Mucosa of rectum (tissue), 2 donors: ENCODE results near the gene XYLT1.

Experiments
- H3K27ac ChIP-seq, 2 donors: one replicate each; pipeline ENCODE4 v1.7.0; 2013; ENCODE audit warnings: inconsistent platforms in 2 of 2, low read depth in 2 of 2, low read length in 2 of 2
- H3K27me3 ChIP-seq, 2 donors: one replicate each; pipeline ENCODE4 v1.7.0; 2013; ENCODE audit warnings: low read length in 2 of 2; ENCODE audit not compliant: control insufficient read depth in 2 of 2, insufficient read depth in 2 of 2
- H3K36me3 ChIP-seq, 2 donors: one replicate each; pipeline ENCODE4 v1.7.0; 2013; ENCODE audit warnings: low read length in 2 of 2; ENCODE audit not compliant: control insufficient read depth in 2 of 2, insufficient read depth in 2 of 2
- H3K4me1 ChIP-seq, 2 donors: one replicate each; pipeline ENCODE4 v1.7.0; 2013; ENCODE audit warnings: low read length in 2 of 2, mild to moderate bottlenecking in 1 of 2; ENCODE audit not compliant: control insufficient read depth in 2 of 2, insufficient read depth in 2 of 2
- H3K4me3 ChIP-seq, 2 donors: one replicate each; pipeline ENCODE4 v1.7.0; 2013; ENCODE audit warnings: low read length in 2 of 2
- H3K9ac ChIP-seq, 2 donors: one replicate each; pipeline ENCODE4 v1.7.0; 2013; ENCODE audit warnings: low read length in 2 of 2, low read depth in 1 of 2, mild to moderate bottlenecking in 1 of 2
- H3K9me3 ChIP-seq, 2 donors: one replicate each; pipeline ENCODE4 v1.7.0; 2013; ENCODE audit warnings: low read length in 2 of 2; ENCODE audit not compliant: control insufficient read depth in 2 of 2
- donor health status: healthy.
- donor health status: Normal muscosa, but diverticular disease.

The XYLT1 gene

DNA sequence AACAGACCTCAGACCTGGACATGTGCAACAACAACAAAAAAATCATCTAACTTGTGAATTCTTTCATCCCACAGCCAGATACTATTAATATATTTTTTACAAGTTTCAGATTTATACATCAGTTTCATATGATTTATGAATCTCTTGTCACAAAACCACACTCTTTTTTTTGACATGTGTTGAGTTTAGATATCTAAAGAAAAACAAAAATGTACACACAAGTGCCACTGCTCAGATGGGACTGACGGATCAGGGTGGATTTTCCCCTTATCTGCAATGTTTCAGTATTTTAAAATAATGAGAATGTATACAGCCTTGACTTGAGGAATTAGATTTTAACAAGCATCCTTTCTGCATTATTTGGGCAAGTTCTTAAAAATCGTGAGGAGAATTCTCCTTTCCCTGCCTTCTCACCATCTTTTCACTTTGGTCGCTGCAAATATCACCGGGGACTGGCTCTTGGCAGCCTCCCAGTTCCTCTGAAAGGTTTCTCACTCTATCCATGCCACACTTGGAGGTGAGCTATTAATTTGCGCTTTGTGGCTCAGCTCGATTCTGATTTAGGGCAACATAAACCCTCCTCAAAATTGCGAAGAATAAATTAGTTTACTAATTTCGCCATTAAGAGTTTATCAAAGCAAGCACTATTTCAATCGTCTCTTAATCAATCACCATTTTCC lies 225.7 kb downstream of the XYLT1 start:
- H3K4me1 ChIP-seq = no peaks in the 10 kb centered on the region
- H3K27me3 ChIP-seq = no peaks in the 10 kb centered on the region
- no peaks in the 10 kb centered on the region for H3K36me3 ChIP-seq
- no peaks in the 10 kb centered on the region for H3K9me3 ChIP-seq
- H3K27ac ChIP-seq = no peak overlapping the region
- no peak overlapping the region for H3K4me3 ChIP-seq
- no peak overlapping the region for H3K9ac ChIP-seq

DNA sequence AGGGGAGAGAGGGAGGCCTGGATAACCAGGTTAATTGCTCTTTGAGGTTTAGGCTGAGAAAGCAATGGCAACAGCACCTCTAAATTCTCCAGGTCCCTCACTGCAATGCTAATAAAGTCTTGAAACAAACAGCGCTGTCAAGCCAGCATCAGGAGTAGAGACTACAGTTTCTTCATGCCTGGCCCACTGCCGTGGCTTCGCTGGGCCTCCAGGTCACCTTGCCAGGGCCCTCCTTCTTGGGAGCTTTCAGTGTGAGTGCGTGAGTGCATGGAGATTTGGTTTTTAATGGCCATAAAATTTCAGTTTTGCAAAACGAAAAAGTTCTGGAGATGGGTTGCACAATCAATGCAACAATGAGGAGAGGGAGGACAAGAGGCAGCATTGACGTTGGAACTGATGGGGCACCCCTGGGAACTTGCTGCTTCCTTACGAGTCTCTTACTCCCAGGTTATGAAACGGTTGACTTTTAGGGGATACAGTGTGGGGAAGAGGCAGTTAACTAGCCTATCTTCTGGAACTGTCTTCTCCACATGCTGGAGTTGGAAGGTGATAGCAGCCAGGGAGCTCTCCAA lies 229.4 kb downstream of the XYLT1 start:
- Histone ChIP-seq H3K4me3 (no peak overlapping the region), H3K36me3 (peaks cover 0 to 4% of the 10 kb centered on the region in 2 donors), H3K27ac (no peak overlapping the region), H3K27me3 (no peaks in the 10 kb centered on the region), H3K4me1 (no peaks in the 10 kb centered on the region), H3K9me3 (no peaks in the 10 kb centered on the region), H3K9ac (no peak overlapping the region)

DNA sequence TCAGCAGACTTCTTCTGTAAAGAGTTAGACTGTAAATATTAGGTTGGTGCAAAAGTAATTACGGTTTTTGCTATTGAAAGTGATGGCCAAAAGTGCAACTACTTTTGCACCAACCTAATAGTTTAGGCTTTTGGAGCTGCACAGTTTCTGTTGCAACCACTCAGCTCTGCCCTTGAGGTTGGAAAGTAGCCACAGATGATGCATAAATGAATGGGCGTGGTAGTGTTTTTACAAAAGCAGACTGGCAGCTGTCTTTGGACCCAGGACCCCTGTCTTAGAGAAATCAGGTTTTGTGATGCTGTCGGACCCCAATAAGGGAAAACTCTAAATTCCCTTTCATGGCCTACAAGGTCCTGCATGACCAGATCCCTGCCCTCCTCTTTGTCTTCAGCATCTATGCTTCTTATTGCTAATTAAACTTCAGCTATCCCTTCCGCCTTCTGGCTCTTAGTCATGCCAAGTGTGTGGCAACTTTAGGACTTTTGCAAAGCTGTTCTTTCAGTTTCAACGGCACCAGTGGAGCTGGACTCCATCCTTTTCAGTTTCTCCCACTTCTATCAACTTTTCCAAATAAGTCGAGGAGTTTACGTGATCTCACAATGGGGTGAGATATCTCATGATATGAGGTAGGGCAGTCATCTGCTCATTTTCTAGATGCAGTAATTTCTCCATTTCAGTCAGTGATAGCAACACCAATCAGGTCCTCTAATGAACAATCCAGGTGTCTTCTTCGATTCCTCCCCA lies 232.3 kb downstream of the XYLT1 start:
- Histone ChIP-seq H3K4me1 (no peaks in the 10 kb centered on the region), H3K4me3 (no peak overlapping the region)

DNA sequence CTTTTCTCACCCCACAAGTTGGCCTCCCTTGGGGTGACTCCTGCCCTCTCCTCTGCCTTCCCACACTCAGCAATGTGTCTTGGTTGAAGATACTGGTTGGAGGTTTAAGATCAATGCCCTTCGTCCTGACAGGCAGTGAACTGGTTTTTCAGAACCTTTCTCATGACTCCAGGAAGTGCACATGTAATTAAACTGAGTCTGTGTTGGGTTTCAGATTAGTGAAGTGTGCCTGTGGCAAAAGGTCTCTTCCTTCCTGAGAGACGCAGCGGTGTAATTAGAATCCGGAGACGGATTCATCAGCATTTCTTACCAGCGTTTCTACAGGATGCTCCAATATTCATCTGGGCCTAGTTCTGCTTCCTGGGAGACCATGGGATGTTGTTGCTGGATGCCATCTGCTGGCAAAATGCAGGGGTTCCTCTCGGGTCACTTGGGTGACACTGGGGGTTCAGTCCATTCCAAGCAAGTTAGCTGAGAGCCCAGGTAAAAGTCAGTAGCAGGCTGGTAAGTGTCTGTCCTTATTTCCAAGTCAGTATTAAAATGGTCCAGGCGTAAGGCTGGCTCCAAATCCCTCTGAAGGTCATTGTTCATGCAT lies 233.3 kb downstream of the XYLT1 start:
- Histone ChIP-seq H3K27ac (no peak overlapping the region), H3K4me1 (no peaks in the 10 kb centered on the region), H3K27me3 (no peaks in the 10 kb centered on the region), H3K9me3 (no peaks in the 10 kb centered on the region), H3K36me3 (peaks cover 0 to 4% of the 10 kb centered on the region in 2 donors), H3K9ac (no peak overlapping the region), H3K4me3 (no peak overlapping the region)

More for the DNA sequence above, 232.3 kb downstream of the XYLT1 start:
- no peak overlapping the region for H3K27ac ChIP-seq
- no peaks in the 10 kb centered on the region for H3K27me3 ChIP-seq
- H3K9ac ChIP-seq = no peak overlapping the region
- peaks cover 0 to 4% of the 10 kb centered on the region in 2 donors for H3K36me3 ChIP-seq
- H3K9me3 ChIP-seq = no peaks in the 10 kb centered on the region

DNA sequence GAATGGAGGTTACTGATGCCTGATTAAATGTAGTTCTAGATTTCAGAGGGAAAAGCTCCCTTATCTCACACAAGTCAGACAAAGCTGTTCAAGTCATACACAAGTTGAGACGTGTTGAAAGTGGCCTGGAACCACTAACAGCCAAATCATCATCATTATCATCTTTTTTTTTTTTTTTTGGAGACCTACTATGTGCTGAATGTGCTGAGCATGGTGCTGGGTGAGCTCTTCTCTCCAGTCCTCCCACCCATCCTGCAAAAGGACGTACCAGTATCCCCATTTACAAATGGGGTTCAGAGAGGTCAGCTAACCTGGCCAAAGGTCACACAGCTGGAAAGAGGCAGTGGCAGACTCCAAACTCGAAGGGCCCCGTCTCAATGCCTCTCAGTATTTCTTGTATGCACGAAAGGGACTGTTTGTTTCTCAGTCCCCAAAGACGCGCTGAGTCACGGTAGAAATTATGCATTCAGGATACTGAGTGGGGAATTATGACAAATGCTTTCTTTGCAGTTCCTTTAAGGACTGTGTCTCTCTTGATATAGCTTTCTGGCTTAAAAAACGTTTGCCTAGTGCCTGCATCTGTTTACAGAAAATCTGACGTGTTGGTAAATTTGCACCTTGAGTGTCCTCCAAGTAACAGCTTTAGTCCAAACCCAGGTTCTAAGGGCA lies 235.5 kb downstream of the XYLT1 start:
- Histone ChIP-seq H3K27me3 (no peaks in the 10 kb centered on the region), H3K4me1 (no peaks in the 10 kb centered on the region), H3K36me3 (peaks cover 0 to 4% of the 10 kb centered on the region in 2 donors), H3K4me3 (no peak overlapping the region), H3K9ac (no peak overlapping the region), H3K27ac (no peak overlapping the region), H3K9me3 (no peaks in the 10 kb centered on the region)

DNA sequence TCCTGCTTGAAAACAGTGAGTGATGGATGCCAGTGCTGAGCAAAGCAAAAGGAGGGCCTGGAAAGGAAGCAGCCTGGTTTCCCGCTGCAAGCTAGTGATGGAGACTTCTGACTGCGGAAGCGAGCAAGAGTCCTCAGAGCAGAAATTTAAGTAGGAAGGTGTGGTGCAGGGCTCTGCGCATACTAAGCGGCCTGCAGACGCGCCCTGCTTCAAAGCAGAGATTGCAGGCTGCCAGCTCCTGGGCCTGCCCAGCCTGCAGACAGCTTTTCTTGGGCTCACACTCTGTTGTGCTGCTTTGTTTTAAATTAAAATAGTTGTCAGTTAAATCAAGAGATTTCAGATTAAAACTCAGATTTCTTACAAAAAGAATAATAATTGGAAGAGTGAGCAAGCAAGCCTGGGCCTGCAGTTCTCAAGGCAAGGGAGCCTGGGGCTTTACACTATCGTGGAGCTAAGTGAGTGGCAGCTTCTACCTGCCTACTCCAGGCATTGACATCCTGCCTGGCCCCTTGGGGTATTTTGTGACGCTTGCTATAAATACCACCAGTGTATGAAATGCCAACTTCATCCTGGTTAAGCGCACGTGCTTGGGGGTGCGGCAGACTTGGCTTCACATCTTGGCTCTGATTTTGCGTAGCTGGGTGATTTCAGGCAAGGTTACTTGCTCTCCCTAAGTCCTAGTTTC lies 237.3 kb downstream of the XYLT1 start:
- Histone ChIP-seq H3K9me3 (no peaks in the 10 kb centered on the region), H3K27me3 (no peaks in the 10 kb centered on the region), H3K27ac (no peak overlapping the region), H3K4me3 (no peak overlapping the region), H3K36me3 (peaks cover 0 to 4% of the 10 kb centered on the region in 2 donors), H3K4me1 (no peaks in the 10 kb centered on the region), H3K9ac (no peak overlapping the region)

DNA sequence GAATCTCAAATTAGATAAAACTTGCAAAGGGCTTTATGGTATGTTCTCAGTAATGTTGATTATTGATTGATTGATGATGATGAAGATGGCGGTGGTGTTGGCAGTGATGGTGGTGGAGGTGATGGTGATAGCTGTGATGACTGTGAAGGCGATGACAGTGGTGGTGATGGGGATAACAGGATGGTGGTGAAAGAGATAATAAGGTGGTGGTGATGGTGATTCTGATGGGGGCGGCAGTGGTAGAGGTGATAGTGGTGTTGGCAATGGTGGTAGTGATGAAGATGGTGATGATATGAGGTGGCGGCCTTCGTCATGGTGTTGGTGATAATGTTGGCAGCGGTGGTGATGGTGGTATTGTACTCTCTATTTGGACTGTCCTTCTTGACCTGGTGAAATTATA lies 238.3 kb downstream of the XYLT1 start:
- H3K27ac ChIP-seq = no peak overlapping the region
- no peaks in the 10 kb centered on the region for H3K4me1 ChIP-seq
- no peaks in the 10 kb centered on the region for H3K9me3 ChIP-seq
- H3K9ac ChIP-seq = no peak overlapping the region
- peaks cover 0 to 4% of the 10 kb centered on the region in 2 donors for H3K36me3 ChIP-seq
- H3K27me3 ChIP-seq = no peaks in the 10 kb centered on the region
- H3K4me3 ChIP-seq = no peak overlapping the region

DNA sequence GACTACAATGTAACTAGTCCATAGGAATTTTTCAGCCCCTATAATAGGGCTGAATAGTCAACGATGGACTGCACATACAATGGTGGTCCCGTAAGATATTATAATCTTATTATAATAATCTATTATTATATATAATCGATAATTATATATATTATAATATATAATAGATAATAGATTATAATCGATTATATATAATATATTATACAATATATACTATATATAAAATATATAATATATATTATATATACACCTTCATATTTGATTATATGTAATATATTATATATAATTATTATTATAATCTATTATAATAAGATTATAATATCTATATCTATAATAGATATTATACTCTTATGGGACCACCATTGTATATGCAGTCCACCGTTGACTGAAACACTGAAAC lies 238.8 kb downstream of the XYLT1 start:
- no peak overlapping the region for H3K9ac ChIP-seq
- H3K4me1 ChIP-seq = no peaks in the 10 kb centered on the region
- no peak overlapping the region for H3K4me3 ChIP-seq
- no peaks in the 10 kb centered on the region for H3K9me3 ChIP-seq
- no peak overlapping the region for H3K27ac ChIP-seq
- H3K27me3 ChIP-seq = no peaks in the 10 kb centered on the region
- no peaks in the 10 kb centered on the region for H3K36me3 ChIP-seq

DNA sequence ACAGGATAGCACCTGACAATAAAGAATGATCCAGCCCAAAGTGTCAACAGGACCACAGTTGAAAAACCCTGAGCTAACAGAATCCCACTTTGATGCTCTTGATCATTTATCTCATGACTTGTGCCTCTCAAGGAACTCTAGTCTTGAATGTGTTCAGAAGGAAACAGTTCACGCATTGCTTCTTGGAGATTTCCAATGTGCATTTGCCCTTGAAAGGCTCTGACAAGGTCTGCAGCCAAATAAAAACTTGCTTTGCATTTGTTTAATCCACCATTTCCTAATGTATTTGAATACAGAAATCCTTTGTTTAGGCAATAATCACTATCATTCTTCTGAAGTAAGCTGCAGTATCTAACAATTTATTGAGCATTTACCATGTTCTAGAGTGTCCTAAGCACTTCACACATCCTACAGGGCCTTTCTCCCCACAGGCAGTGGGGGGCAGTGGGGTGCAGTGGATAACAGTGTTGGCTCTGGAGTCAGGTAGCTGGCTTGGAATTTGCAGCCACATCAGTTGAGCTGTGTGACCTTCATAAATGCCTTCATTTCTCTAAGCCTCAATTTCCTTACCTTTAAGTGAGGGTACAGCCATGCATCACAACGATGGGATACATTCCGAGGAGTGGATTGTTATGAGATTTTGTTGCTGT lies 239.7 kb downstream of the XYLT1 start:
- no peak overlapping the region for H3K4me3 ChIP-seq
- H3K9ac ChIP-seq = no peak overlapping the region
- H3K36me3 ChIP-seq = no peaks in the 10 kb centered on the region
- no peaks in the 10 kb centered on the region for H3K9me3 ChIP-seq
- no peaks in the 10 kb centered on the region for H3K4me1 ChIP-seq
- H3K27ac ChIP-seq = no peak overlapping the region
- no peaks in the 10 kb centered on the region for H3K27me3 ChIP-seq
